HUES64 (cell line): ENCODE data around the gene SETD2.
"Not testable (repeated sequence)": the region's sequence is repeated elsewhere in the genome, so short reads cannot be mapped to it uniquely, and the experiment has no call there.

ENCODE experiments used
- H3K27ac ChIP-seq: 2 replicates; pipeline ENCODE4 v1.7.0; 2013; ENCODE audit warnings: low read depth, low read length, inconsistent platforms
- H3K27me3 ChIP-seq: 2 replicates; pipeline ENCODE4 v1.6.1; 2013; ENCODE audit warnings: mild to moderate bottlenecking, low read length; ENCODE audit not compliant: insufficient read depth
- H3K36me3 ChIP-seq: 2 replicates; pipeline ENCODE4 v1.6.1; 2013; ENCODE audit warnings: mild to moderate bottlenecking, low read length; ENCODE audit not compliant: insufficient read depth
- H3K4me1 ChIP-seq: 2 replicates; pipeline ENCODE4 v1.6.1; 2013; ENCODE audit warnings: mild to moderate bottlenecking, low read length, moderate library complexity; ENCODE audit not compliant: insufficient read depth
- H3K4me3 ChIP-seq: 2 replicates; pipeline ENCODE4 v1.5.1; 2013; ENCODE audit warnings: mild to moderate bottlenecking, low read length, moderate library complexity
- H3K9ac ChIP-seq: 2 replicates; pipeline ENCODE4 v1.6.1; 2013; ENCODE audit warnings: mild to moderate bottlenecking, low read depth, low read length
- H3K9me3 ChIP-seq: 2 replicates; pipeline ENCODE4 v1.6.1; 2013; ENCODE audit warnings: low read depth, low read length; ENCODE audit not compliant: insufficient read depth
- WGBS: fragments of 150-250, 120-280 bp; methylation state at CpG from one replicate; pipeline ENCODE4 v1.1.7; 2013; ENCODE audit warnings: missing lambda C conversion rate; 5-methylcytosine and 5-hydroxymethylcytosine counted together

The SETD2 gene

DNA sequence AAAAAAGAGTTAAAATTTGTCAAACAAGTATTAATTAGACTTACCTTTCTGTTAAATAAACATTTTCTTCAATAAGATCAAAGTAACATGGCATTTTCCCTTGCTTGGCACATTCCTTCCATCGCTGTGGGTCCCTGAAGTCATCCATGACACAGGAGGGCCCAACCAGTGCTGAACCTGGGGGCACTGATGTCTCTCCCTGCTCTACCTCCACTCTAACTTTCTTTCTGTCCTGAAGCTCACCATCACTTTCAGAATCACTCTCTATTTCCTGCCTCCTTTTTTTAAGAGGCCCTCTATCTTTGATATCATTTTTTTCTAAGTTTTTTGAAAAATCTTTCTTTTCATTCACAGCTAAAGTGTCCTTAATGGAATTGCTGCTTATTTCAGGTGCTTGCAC, 43.8 kb downstream of the SETD2 start:
- no peak overlapping the region for H3K9ac ChIP-seq
- H3K4me3 ChIP-seq, result no peak overlapping the region
- H3K4me1 ChIP-seq, result no peaks in the 10 kb centered on the region
- H3K36me3 ChIP-seq, result peaks cover 78% of the 10 kb centered on the region
- no peaks in the 10 kb centered on the region for H3K9me3 ChIP-seq
- WGBS, result 93% methylated on average over 1 of the region's 1 CpG
- H3K27ac ChIP-seq, result no peak overlapping the region
- H3K27me3 ChIP-seq, result no peaks in the 10 kb centered on the region

DNA sequence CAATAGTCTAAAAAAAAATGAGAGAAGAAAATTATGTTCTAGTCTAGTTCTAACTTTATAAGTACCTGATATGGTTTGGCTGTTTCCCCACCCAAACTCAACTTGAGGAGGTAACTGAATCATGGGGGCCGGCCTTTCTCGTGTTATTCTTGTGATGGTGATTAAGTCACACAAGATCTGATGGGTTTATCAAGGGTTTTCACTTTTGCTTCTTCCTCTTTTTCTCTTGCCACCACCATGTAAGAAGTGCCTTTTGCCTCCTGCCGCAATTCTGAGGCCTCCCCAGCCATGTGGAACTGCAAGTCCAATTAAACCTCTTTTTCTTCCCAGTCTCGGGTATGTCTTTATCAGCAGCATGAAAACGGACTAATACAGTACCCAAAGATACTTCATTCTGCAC, 44.5 kb downstream of the SETD2 start:
- not testable (repeated sequence) for H3K9me3 ChIP-seq, H3K27me3 ChIP-seq, H3K27ac ChIP-seq, H3K4me3 ChIP-seq, H3K9ac ChIP-seq, H3K4me1 ChIP-seq
- 95% methylated on average over 4 of the region's 5 CpGs for WGBS
- peaks cover 84% of the 10 kb centered on the region for H3K36me3 ChIP-seq

DNA sequence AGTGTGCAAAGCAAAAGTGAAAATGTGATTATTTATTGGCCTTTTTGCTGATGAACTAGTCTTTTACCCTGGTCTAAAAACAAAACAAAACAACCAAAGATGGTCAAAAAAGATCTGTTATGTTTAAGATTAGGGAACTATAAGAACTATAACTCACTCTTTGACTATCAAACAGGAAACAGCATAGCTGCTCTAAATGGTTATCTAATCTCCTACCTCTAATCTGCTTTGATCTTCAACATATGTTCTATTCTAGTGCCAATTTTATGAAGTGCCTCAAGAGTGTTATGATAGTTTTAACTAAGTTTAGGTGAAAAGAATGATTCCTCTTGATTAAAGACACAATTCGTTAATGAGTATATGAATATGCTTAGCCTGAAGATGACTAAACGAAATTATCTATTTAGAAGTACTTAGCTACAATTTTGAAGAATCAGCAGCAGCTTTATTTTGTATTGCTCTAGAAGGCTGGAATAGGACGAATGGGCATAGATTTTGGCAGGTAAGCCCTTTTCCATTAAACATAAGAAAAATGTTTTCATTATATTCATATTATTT, 46.0 kb downstream of the SETD2 start:
- 91% methylated on average over 2 of the region's 3 CpGs for WGBS
- H3K4me3 ChIP-seq, result no peak overlapping the region
- peaks cover 83% of the 10 kb centered on the region for H3K36me3 ChIP-seq
- no peak overlapping the region for H3K9ac ChIP-seq
- H3K4me1 ChIP-seq, result peaks cover 14% of the 10 kb centered on the region
- H3K27ac ChIP-seq, result no peak overlapping the region
- H3K27me3 ChIP-seq, result no peaks in the 10 kb centered on the region
- H3K9me3 ChIP-seq, result no peaks in the 10 kb centered on the region

DNA sequence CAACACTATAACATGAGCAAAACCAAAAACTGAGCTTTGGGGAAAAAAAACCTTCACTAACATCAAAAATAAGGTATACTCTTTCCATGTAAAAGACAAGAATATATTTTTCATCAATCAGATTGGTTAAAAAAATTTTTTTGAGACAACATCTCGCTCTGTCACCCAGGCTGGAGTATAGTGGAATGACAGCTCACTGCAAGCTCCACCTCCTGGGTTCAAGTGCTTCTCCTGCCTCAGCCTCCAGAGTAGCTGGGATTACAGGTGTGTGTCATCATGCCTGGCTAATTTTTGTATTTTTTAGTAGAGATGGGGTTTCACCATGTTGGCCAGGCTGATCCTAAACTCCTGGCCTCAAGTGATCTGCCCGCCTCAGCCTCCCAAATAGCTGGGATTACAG, 48.4 kb downstream of the SETD2 start:
- not testable (repeated sequence) for H3K4me3 ChIP-seq, H3K27ac ChIP-seq, H3K9me3 ChIP-seq, H3K27me3 ChIP-seq, H3K9ac ChIP-seq
- Histone ChIP-seq H3K4me1 (peaks cover 14% of the 10 kb centered on the region), H3K36me3 (peaks cover 83% of the 10 kb centered on the region)
- WGBS, result 96% methylated on average over 2 of the region's 2 CpGs

DNA sequence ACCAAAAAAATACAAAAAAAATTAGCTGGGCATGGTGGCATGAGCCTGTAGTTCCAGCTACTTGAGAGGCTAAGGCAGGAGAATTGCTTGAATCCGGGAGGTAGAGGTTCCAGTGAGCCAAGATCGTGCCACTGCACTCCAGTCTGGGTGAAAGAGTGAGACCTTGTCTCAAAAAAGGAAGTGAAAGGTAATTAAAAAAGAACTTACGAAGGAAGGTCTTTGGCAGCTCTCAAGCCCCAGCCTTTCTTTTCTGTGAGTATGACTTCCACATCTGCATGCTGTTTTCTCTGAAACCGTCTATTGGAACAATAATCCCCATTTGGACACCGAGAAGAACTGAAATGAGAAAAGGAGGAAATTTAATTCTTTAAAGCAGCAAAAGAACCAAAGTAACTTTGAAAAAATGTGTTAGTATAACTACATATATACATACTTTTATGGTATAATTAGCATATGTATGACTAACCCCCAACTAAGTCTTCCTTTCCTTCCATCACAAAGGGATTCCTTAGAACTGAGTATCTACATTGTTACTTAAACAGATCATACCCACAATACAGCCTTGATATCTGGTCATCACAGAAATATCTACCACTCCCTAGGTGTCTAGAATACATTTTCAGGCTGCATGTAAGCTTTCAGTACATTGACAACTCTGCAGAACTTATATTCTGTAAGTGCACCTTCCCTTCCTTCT, 50.1 kb downstream of the SETD2 start:
- peaks cover 72% of the 10 kb centered on the region for H3K36me3 ChIP-seq
- H3K4me3 ChIP-seq, result 0 out of 2 replicates have a peak overlapping the region, but pooled peaks have one; percentile 0
- H3K27ac ChIP-seq, result peak overlapping the region; percentile 78
- H3K27me3 ChIP-seq, result no peaks in the 10 kb centered on the region
- H3K4me1 ChIP-seq, result peaks cover 20% of the 10 kb centered on the region
- peak overlapping the region; percentile 46 for H3K9ac ChIP-seq
- H3K9me3 ChIP-seq, result no peaks in the 10 kb centered on the region
- 78% methylated on average over 4 of the region's 5 CpGs for WGBS

DNA sequence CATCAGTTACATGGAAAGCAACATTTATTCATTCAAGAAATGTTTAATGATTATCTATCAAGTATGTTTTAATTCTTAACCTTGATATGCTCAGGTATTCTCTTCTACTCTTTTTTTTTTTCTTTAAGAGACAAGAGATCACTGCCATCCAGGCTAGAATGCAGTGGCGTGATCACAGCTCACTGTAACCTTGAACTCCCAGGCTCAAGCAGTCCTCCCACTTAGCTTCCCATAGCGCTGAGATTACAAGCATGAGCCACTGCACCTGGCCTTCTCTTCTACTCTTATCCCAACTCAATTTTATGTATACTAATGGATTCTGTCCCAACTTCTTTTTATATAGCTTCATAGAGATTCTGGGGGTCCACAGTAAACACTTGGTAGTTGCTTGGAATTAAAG, 50.9 kb downstream of the SETD2 start:
- Histone ChIP-seq H3K9ac (no peak overlapping the region), H3K36me3 (peaks cover 69% of the 10 kb centered on the region), H3K27ac (peak overlapping the region; percentile 78; the same call in 1 of the 2 replicates), H3K4me3 (no peak overlapping the region), H3K27me3 (no peaks in the 10 kb centered on the region), H3K4me1 (peaks cover 28% of the 10 kb centered on the region), H3K9me3 (no peaks in the 10 kb centered on the region)
- 94% methylated on average over 2 of the region's 2 CpGs for WGBS

DNA sequence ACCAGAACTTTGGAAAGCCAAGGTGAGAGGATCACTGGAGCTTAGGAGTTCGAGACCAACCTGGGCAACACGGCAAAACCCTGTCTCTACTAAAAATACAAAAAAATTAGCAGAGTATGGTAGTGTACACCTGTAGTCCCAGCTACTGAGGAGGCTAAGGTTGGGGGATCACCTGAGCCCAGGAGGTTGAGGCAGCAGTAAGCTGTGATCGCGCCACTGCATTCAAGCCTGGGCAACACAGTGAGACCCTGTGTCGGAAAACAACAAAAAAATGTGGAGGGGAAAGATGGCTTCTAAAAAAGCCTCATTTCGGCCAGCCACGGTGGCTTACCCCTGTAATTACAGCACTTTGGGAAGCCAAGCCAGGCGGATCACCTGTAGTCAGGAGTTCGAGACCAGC, 54.5 kb downstream of the SETD2 start:
- Histone ChIP-seq H3K4me3 (no peak overlapping the region), H3K9me3 (no peaks in the 10 kb centered on the region), H3K36me3 (peaks cover 63% of the 10 kb centered on the region), H3K4me1 (peaks cover 34% of the 10 kb centered on the region), H3K27ac (peak overlapping the region; percentile 75), H3K9ac (no peak overlapping the region), H3K27me3 (no peaks in the 10 kb centered on the region)
- 96% methylated on average over 9 of the region's 9 CpGs for WGBS

DNA sequence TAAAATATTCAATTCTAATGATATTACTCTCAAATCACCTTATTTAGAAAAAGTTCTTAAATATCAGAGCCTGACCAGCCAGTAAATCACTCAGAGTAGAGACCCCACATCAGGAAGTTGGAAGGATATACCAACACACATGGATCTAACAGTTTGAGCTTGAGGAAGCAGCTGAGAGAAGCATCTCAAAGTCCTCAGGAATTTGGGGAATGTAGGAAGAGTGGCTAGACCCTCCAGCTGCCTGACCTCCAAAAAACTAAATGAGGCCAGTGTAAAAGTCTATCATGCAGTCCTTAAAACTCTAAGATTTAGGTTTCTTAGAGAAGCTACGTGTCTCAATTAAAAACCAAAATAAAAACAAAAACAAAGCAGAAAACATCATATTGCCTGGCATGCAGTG, 55.4 kb downstream of the SETD2 start:
- no peak overlapping the region for H3K4me3 ChIP-seq
- H3K9me3 ChIP-seq, result no peaks in the 10 kb centered on the region
- no peaks in the 10 kb centered on the region for H3K27me3 ChIP-seq
- peaks cover 26% of the 10 kb centered on the region for H3K4me1 ChIP-seq
- H3K9ac ChIP-seq, result no peak overlapping the region
- peak overlapping the region; percentile 75 for H3K27ac ChIP-seq
- WGBS, result 90% methylated on average over 1 of the region's 1 CpG
- peaks cover 64% of the 10 kb centered on the region for H3K36me3 ChIP-seq

DNA sequence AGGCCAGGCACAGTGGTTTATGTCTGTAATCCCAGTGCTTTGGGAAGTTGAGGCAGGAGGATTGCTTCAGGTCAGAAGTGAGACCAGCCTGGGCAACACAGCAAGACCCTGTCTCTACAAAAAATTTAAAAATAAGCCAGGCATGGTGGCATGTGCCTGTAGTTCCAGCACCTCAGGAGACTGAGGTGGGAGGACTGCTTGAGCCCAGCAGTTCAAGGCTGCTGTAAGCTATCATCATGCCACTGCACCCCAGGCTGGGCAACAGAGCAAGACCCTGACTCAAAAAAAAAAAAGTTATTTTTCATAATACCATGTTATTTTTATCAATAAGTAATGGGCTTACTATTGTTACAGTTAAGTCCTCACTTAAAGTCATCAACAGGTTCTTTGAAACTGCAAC, 59.7 kb downstream of the SETD2 start:
- Histone ChIP-seq H3K27me3 (no peaks in the 10 kb centered on the region), H3K4me3 (no peak overlapping the region), H3K9me3 (no peaks in the 10 kb centered on the region), H3K36me3 (peaks cover 61% of the 10 kb centered on the region), H3K4me1 (peaks cover 20% of the 10 kb centered on the region), H3K9ac (no peak overlapping the region), H3K27ac (no peak overlapping the region)

DNA sequence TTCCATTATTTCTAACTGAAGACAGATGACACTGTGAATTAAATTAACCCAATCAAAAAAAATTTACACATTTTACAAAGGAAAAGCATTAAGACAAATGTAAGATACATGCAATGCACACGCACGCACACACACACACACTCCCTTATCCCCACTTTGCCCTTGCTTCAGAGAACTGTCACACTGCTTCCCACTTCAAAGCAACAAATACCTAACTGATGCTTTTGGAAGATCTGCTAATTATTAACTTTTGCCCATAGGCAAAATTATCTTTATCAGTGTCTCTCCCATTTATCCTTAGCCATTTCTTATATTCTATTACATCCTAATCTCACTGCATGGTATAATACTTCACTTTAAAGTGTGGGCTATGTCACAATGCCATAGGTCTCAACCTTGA, 60.3 kb downstream of the SETD2 start:
- WGBS, result 54% methylated on average over 2 of the region's 2 CpGs
- Histone ChIP-seq H3K4me1 (peaks cover 13% of the 10 kb centered on the region), H3K27ac (no peak overlapping the region), H3K4me3 (no peak overlapping the region), H3K36me3 (peaks cover 66% of the 10 kb centered on the region), H3K27me3 (no peaks in the 10 kb centered on the region), H3K9me3 (no peaks in the 10 kb centered on the region), H3K9ac (no peak overlapping the region)

DNA sequence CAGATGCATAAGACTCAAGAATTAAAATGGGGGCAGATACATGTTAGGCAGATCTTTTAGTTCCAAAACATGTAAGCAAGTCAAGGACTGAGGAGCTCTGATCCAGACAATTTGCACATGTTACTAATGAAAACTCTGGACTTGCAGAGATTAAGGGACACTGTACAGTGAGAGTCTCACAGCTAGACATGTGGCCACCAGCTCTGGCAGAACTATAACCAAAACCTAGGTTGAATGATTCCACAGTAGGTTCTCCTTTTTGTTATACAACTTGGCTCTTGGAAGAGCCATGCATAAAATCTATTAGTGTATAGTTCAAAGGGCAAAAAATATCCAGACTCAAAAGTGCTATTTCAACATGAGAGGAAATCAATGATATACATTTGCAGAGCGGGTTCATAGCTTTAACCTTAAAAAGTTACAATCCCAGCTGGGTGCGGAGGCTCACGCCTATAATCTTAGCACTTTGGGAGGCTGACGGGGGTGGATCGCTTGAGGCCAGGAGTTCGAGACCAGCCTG, 61.8 kb downstream of the SETD2 start:
- Histone ChIP-seq H3K9ac (no peak overlapping the region), H3K9me3 (no peaks in the 10 kb centered on the region), H3K4me1 (no peaks in the 10 kb centered on the region), H3K27ac (no peak overlapping the region), H3K36me3 (peaks cover 79% of the 10 kb centered on the region), H3K4me3 (no peak overlapping the region), H3K27me3 (no peaks in the 10 kb centered on the region)
- 96% methylated on average over 6 of the region's 6 CpGs for WGBS
